HS-5 (cell line): ENCODE measurements around the gene CALHM2.

Experiments used
- DNase-seq: peaks from one replicate; pipeline ENCODE4 v3.0.0-alpha.2; 2012; ENCODE audit warnings: low read depth

CALHM2 gene

GRCh38 chr10:103416436-103417147 is 35.6 kb downstream of the CALHM2 start:
- DNase-seq = no peak

DNA sequence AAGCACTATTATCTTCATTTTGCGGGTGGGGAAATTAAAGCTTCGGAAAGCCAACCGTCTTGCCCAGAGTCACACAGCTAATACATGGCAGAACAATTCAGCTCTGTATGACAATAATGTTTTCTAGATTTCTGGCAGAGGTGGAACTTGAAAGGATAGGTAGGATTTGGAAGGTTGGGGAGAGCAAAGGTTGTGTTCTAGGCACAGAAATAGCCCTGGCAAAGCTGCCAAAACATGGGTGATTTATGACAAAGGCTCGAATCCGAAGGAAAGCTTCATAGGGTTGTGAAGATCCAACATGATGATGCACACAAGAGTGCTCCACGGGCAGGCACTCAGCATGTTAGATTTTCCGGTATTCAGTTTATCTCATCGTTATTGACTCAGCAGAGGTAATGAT is 36.6 kb downstream of the CALHM2 start:
- no peak for DNase-seq

DNA sequence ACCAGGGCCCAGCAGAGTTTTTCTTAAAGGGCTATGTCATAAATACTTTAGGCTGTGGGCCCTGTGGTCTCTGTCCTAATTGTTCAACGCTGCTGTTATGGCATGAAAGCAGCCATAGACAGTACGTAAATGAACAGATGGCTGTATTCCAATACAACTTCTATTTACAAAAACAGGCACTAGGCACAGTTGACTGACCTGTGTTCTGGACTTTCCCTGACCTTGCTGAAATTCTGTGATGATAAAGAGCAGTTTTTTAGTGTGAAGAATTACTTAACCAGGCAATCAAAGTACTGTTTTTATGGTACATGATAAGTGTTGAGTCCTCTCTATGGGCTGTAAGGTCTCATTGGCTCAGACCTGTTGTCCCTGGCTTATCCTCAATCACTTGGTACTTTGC is 38.6 kb downstream of the CALHM2 start:
- no peak for DNase-seq

GRCh38 chr10:103397191-103397825 is 54.9 kb downstream of the CALHM2 start:
- no peak for DNase-seq

GRCh38 chr10:103396789-103397087 is 55.4 kb downstream of the CALHM2 start:
- DNase-seq = no peak
